Aorta (tissue), 5 donors: ENCODE measurements around the gene TTI1. TPM values are rescaled to one million over a fixed set of nuclear protein-coding genes. Genes with fewer than 3 reads are reported as not detected.

Source experiments
- ATAC-seq: fragments of 200-7000 bp; cut with Tn5 transposase; one replicate; pipeline ENCODE4 v1.9.1; 2022; ENCODE audit warnings: moderate library complexity; ENCODE audit not compliant: low FRiP score
- DNase-seq, 2 donors: peaks; one replicate each; pipeline ENCODE4 v3.0.0-alpha.2; 2020
- H3K27ac ChIP-seq, 2 donors: one replicate each; pipeline ENCODE4 v1.5.1; 2013; ENCODE audit warnings: low read length in 2 of 2, mild to moderate bottlenecking in 2 of 2, moderate library complexity in 2 of 2, control low read depth in 1 of 2, inconsistent platforms in 1 of 2, low read depth in 1 of 2
- H3K27me3 ChIP-seq, 2 donors: one replicate each; pipeline ENCODE4 v1.6.1; 2013; ENCODE audit warnings: control low read depth in 1 of 2, low read length in 1 of 2, mild to moderate bottlenecking in 1 of 2, moderate library complexity in 1 of 2; ENCODE audit not compliant: insufficient read depth in 2 of 2, control insufficient read depth in 1 of 2
- H3K36me3 ChIP-seq, 2 donors: one replicate each; pipeline ENCODE4 v1.6.1; 2013; ENCODE audit warnings: control low read depth in 1 of 2, low read length in 1 of 2, mild to moderate bottlenecking in 1 of 2; ENCODE audit not compliant: insufficient read depth in 2 of 2, control insufficient read depth in 1 of 2
- H3K4me1 ChIP-seq, 2 donors: one replicate each; pipeline ENCODE4 v1.6.1; 2013; ENCODE audit warnings: low read length in 2 of 2, control low read depth in 1 of 2, mild to moderate bottlenecking in 1 of 2, moderate library complexity in 1 of 2; ENCODE audit not compliant: insufficient read depth in 2 of 2, control insufficient read depth in 1 of 2
- H3K4me3 ChIP-seq, 2 donors: one replicate each; pipeline ENCODE4 v1.5.1; 2013; ENCODE audit warnings: low read length in 2 of 2, control low read depth in 1 of 2, mild to moderate bottlenecking in 1 of 2
- H3K9me3 ChIP-seq: one replicate; pipeline ENCODE4 v1.6.1; 2013; ENCODE audit warnings: mild to moderate bottlenecking, low read length; ENCODE audit not compliant: control insufficient read depth
- WGBS, 2 donors: extraction: QIAGEN DNeasy Blood & Tissue Kit; methylation state at CpG; one replicate each; pipeline ENCODE4 v1.1.7; 2013; 5-methylcytosine and 5-hydroxymethylcytosine counted together
- intact Hi-C, 2 donors: fragments of 100-400 bp; cut with DNase I; formaldehyde crosslinking; loops; one replicate each; pipeline versions ENCODE4 v1.14.2 to v1.15.0; 2022
- polyA plus RNA-seq, 2 donors: library from polyadenylated mRNA; stranded (reverse); fragments of 200-250 nt; gene quantifications; one replicate each; pipeline ENCODE4 v1.2.3, GENCODE V29; 2013
- total RNA-seq, 2 donors: library from RNA; stranded (reverse); fragmentation: NEBNext Ultra II Directional; extraction: Animal tissue kit (Norgen Biotek cat#: 25700); gene quantifications; one replicate each; pipeline ENCODE4 v1.2.1, GENCODE V29; 2021
- donor health status: healthy with polysubstance abuse.
- donor health status: Bipolar disorder and iron deficiency.
- donor health status: DM: no; HTN: no; CAD: no.
- donor health status: DM: no; HTN: no; CAD: no.
- donor health status: DM: yes; HTN: yes; CAD: no.

Gene TTI1
- total and polyA plus RNA-seq, 4 donors, result 2.3 to 15.1 (median 8.2) TPM

- no peak overlapping the region for H3K27ac ChIP-seq
- no peaks in the 10 kb centered on the region for H3K9me3 ChIP-seq
- intact Hi-C loops, result no loop called here
- peaks cover 0 to 8% of the 10 kb centered on the region in 2 donors for H3K36me3 ChIP-seq
- no peak for DNase-seq
- no peak overlapping the region for H3K4me3 ChIP-seq
- no peaks in the 10 kb centered on the region for H3K27me3 ChIP-seq
- H3K4me1 ChIP-seq, result no peaks in the 10 kb centered on the region
- no peak for ATAC-seq
- WGBS, 2 donors, result 63 to 64% methylated on average over 5 of the region's 5 CpGs
Observed at GRCh38 chr20:38060536-38060935, 27.3 kb upstream of the TTI1 start.

- 82 to 86% methylated on average over 5 of the region's 5 CpGs for WGBS, 2 donors
- H3K27me3 ChIP-seq, result no peaks in the 10 kb centered on the region
- intact Hi-C loops, result loop anchor here (2.0 to 10.0 kb wide), 4 partner anchors 107 to 265 kb away; partner anchors contain the start of gene TGM2 (in 1 of the 2)
- no peak overlapping the region for H3K27ac ChIP-seq
- no peak overlapping the region for H3K4me3 ChIP-seq
- no peak for ATAC-seq
- DNase-seq, result no peak
- peaks cover 0 to 8% of the 10 kb centered on the region in 2 donors for H3K36me3 ChIP-seq
- H3K9me3 ChIP-seq, result no peaks in the 10 kb centered on the region
- no peaks in the 10 kb centered on the region for H3K4me1 ChIP-seq
Observed at GRCh38 chr20:38059832-38060231, 26.6 kb upstream of the TTI1 start.

GRCh38 chr20:38057351-38057972, 24.2 kb upstream of the TTI1 start:
- Histone ChIP-seq H3K27me3 (no peaks in the 10 kb centered on the region), H3K4me3 (no peak overlapping the region), H3K36me3 (peaks cover 0 to 8% of the 10 kb centered on the region in 2 donors), H3K9me3 (no peaks in the 10 kb centered on the region), H3K27ac (no peak overlapping the region), H3K4me1 (no peaks in the 10 kb centered on the region)
- peak; percentile 88 to 95 for DNase-seq
- 11 to 16% methylated on average over 7 of the region's 7 CpGs for WGBS, 2 donors
- ATAC-seq, result peak; percentile 85
- intact Hi-C loops, result loop anchor here (1.0 to 10.0 kb wide), 5 partner anchors 108 to 267 kb away; partner anchors contain the start of gene TGM2 (in 2 of the 2)

GRCh38 chr20:38055848-38056247, 22.6 kb upstream of the TTI1 start:
- DNase-seq (no peak), ATAC-seq (no peak)
- Histone ChIP-seq H3K27me3 (no peaks in the 10 kb centered on the region), H3K4me3 (no peak overlapping the region), H3K9me3 (no peaks in the 10 kb centered on the region), H3K4me1 (peaks cover 0 to 2% of the 10 kb centered on the region in 2 donors), H3K27ac (no peak overlapping the region), H3K36me3 (peaks cover 0 to 8% of the 10 kb centered on the region in 2 donors)
- 86 to 91% methylated on average over 6 of the region's 6 CpGs for WGBS, 2 donors
- intact Hi-C loops, result loop anchor here (5.0 to 10.0 kb wide), 3 partner anchors 111 to 269 kb away; partner anchors contain the start of gene TGM2 (in 1 of the 2)

- intact Hi-C loops, result loop anchor here (5.0 to 10.0 kb wide), 3 partner anchors 112 to 270 kb away; partner anchors contain the start of gene TGM2 (in 1 of the 2)
- H3K9me3 ChIP-seq, result no peaks in the 10 kb centered on the region
- ATAC-seq (no peak), DNase-seq (no peak)
- H3K27ac ChIP-seq, result no peak overlapping the region
- H3K4me1 ChIP-seq, result peaks cover 0 to 2% of the 10 kb centered on the region in 2 donors
- H3K27me3 ChIP-seq, result no peaks in the 10 kb centered on the region
- peaks cover 0 to 8% of the 10 kb centered on the region in 2 donors for H3K36me3 ChIP-seq
- WGBS, 2 donors, result 24 to 30% methylated on average over 4 of the region's 4 CpGs
- no peak overlapping the region for H3K4me3 ChIP-seq
Observed at GRCh38 chr20:38055294-38055693, 22.0 kb upstream of the TTI1 start.

- 73 to 78% methylated on average over 2 of the region's 2 CpGs for WGBS, 2 donors
- Histone ChIP-seq H3K27me3 (no peaks in the 10 kb centered on the region), H3K27ac (no peak overlapping the region), H3K4me3 (no peak overlapping the region), H3K36me3 (peaks cover 0 to 2% of the 10 kb centered on the region in 2 donors), H3K9me3 (no peaks in the 10 kb centered on the region), H3K4me1 (peaks cover 0 to 2% of the 10 kb centered on the region in 2 donors)
- no peak for ATAC-seq
- intact Hi-C loops, result loop anchor here (5.0 to 10.0 kb wide), 3 partner anchors 113 to 270 kb away; partner anchors contain the start of gene TGM2 (in 1 of the 2)
- DNase-seq, result no peak
Observed at GRCh38 chr20:38054647-38055046, 21.4 kb upstream of the TTI1 start.

- Histone ChIP-seq H3K36me3 (peaks cover 0 to 3% of the 10 kb centered on the region in 2 donors), H3K9me3 (no peaks in the 10 kb centered on the region), H3K27ac (no peak overlapping the region), H3K4me1 (peaks cover 0 to 2% of the 10 kb centered on the region in 2 donors), H3K27me3 (no peaks in the 10 kb centered on the region), H3K4me3 (no peak overlapping the region)
- intact Hi-C loops, result loop anchor here in 1 of 2 donors (10.0 kb wide), 2 partner anchors 242 to 272 kb away; no protein-coding TSS in a partner anchor
- WGBS, 2 donors, result 83 to 91% methylated on average over 2 of the region's 2 CpGs
- DNase-seq, result no peak
- no peak for ATAC-seq
Observed at GRCh38 chr20:38052870-38053269, 19.6 kb upstream of the TTI1 start.

GRCh38 chr20:38050686-38051085, 17.4 kb upstream of the TTI1 start:
- H3K4me1 ChIP-seq, result peaks cover 2 to 3% of the 10 kb centered on the region in 2 donors

More at GRCh38 chr20:38050686-38051085, 17.4 kb upstream of the TTI1 start:
- peaks cover 0 to 3% of the 10 kb centered on the region in 2 donors for H3K36me3 ChIP-seq
- DNase-seq, result no peak
- no peak overlapping the region for H3K27ac ChIP-seq
- no peaks in the 10 kb centered on the region for H3K9me3 ChIP-seq
- no peak overlapping the region for H3K4me3 ChIP-seq
- intact Hi-C loops, result loop anchor here in 1 of 2 donors (10.0 kb wide), 2 partner anchors 244 to 274 kb away; no protein-coding TSS in a partner anchor
- WGBS, 2 donors, result 38 to 53% methylated on average over 1 of the region's 1 CpG
- ATAC-seq, result no peak
- H3K27me3 ChIP-seq, result no peaks in the 10 kb centered on the region
